Astrocyte of the cerebellum (primary cell): ENCODE measurements around the gene KRTAP27-1.

Source experiments
- DNase-seq: peaks from one replicate; pipeline ENCODE4 v3.0.0-alpha.2; 2011; ENCODE audit warnings: low read depth
- H3K4me3 ChIP-seq: 2 replicates; pipeline ENCODE4 v1.5.1; 2011; ENCODE audit warnings: mild to moderate bottlenecking, low read depth, low read length, moderate library complexity
- in situ Hi-C: cut with HindIII; loops from 2 replicates; pipeline ENCODE4 v1.10.0; 2017; ENCODE audit warnings: low sequenced_read_pairs
- TF ChIP-seq, protein P1 (sequence below): IDR thresholded peaks from 2 replicates; pipeline ENCODE4 v1.5.1; 2012; ENCODE audit warnings: low read length, low read depth, moderate library complexity, mild to moderate bottlenecking; ENCODE audit errors: missing control alignments

KRTAP27-1 gene

DNA sequence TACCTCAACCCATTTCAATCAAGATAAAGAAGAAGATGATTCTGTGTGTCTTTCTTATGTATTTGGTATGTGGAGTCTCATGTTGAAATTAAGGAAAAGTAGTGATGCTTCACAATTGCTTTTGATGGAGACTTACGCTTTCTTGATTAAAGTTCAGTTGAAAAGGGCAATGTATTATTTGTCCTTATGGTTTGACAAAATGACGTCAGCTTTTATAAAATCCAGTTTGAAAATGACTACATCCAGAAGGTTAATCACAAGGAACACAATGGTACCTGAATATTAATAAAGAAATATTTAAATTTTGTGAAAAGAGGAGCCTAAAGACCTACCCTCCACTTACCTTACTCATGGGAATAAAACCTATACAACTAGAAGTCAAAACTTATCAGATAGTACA lies 21.8 kb downstream of the KRTAP27-1 start:
- in situ Hi-C loops, result no loop called here
- H3K4me3 ChIP-seq, result no peak overlapping the region
- DNase-seq, result no peak
- TF ChIP-seq, protein P1, sequence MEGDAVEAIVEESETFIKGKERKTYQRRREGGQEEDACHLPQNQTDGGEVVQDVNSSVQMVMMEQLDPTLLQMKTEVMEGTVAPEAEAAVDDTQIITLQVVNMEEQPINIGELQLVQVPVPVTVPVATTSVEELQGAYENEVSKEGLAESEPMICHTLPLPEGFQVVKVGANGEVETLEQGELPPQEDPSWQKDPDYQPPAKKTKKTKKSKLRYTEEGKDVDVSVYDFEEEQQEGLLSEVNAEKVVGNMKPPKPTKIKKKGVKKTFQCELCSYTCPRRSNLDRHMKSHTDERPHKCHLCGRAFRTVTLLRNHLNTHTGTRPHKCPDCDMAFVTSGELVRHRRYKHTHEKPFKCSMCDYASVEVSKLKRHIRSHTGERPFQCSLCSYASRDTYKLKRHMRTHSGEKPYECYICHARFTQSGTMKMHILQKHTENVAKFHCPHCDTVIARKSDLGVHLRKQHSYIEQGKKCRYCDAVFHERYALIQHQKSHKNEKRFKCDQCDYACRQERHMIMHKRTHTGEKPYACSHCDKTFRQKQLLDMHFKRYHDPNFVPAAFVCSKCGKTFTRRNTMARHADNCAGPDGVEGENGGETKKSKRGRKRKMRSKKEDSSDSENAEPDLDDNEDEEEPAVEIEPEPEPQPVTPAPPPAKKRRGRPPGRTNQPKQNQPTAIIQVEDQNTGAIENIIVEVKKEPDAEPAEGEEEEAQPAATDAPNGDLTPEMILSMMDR, result no peak

DNA sequence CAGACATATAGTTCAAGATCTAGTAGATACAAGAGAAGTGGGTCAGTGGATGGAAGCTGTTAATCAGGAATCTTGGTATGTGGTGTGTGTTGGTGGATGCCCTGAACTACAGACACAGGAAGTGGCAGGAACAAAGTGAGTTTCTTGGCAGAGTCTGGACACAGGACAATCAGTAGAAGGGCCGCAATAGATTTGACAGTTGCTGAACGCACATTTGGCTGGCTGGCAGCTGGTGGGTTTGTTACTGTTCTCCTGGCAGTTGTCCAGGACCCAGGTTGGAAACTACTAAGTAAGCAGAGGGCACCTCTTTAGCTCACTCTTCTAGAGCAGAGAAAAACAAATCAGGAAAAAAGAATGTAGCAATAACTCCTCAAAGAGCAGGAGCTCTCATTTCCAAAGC lies 30.6 kb downstream of the KRTAP27-1 start:
- H3K4me3 ChIP-seq, result no peak overlapping the region
- TF ChIP-seq, protein P1, result no peak
- no peak for DNase-seq
- in situ Hi-C loops, result no loop called here

DNA sequence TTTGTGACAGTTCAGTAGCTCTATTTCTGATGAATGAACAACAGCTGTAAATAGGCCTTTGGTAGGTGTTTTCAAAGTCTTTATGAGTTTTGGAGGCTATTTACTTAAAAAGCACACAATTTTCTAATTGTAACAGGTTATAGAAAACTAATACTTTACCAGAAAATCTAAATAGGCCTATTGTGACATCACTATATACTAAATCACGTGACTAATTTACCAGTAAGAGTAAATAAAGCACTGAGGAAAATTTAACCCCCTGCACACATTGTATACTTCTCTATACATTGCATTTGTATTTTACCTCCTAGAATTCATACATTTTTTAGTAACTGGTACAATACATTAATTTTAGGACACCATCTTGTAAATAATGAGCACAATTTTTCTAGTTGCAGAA lies 32.4 kb downstream of the KRTAP27-1 start:
- in situ Hi-C loops, result no loop called here
- TF ChIP-seq, protein P1, result no peak
- H3K4me3 ChIP-seq, result no peak overlapping the region
- DNase-seq, result no peak

DNA sequence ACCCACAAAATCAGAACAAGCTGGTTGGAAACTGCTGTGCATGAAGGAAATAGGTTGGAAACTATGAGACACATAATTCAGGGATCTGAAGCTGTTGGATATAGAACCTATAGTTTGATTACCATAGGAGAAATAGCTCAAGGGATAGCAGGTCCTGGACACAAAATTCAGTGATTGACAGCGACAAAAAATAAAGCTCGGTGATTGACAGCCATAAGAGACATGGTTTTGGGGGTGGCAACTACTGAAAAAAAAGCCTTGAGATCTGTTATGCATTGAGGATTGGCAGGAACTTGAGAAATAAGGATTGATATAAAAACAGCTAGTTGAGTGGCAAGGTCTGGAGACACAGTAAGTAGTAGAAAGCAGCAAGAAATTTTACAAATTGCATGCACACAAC lies 48.3 kb downstream of the KRTAP27-1 start, which contains the start of gene KRTAP25-1:
Gene KRTAP25-1, minus strand, starts transcription at position 300 of the 400 bp plus-strand sequence. Its CDS starts 24 bp downstream, at position 276.
- DNase-seq, result no peak
- TF ChIP-seq, protein P1, result no peak
- in situ Hi-C loops, result no loop called here
- no peak within 1 kb of the TSS for H3K4me3 ChIP-seq
